Activated T-cell treated with anti-CD3 and anti-CD28 coated beads, Interleukin-2, amount 50 U/mL, for 4 hours (primary cell): ENCODE results near the gene PPIF. TPM values are rescaled to one million over a fixed set of nuclear protein-coding genes. Genes with fewer than 3 reads are reported as not detected.
"Not testable (repeated sequence)": the region's sequence is repeated elsewhere in the genome, so short reads cannot be mapped to it uniquely, and the experiment has no call there.

Experiments used
- ATAC-seq, 2 donors: fragments of 200-7000 bp; cut with Tn5 transposase; one replicate each; pipeline ENCODE4 v1.10.0; 2021
- DNase-seq: peaks from one replicate; pipeline ENCODE4 v3.0.0-alpha.2; 2020
- H3K27me3 Mint-ChIP-seq: one replicate; pipeline ENCODE4 v1.8.0; 2021; ENCODE audit warnings: low read depth, mixed read lengths
- H3K36me3 Mint-ChIP-seq: one replicate; pipeline ENCODE4 v1.8.0; 2022; ENCODE audit warnings: mixed read lengths; ENCODE audit not compliant: insufficient read depth
- H3K4me1 Mint-ChIP-seq: one replicate; pipeline ENCODE4 v1.8.0; 2021; ENCODE audit warnings: low read depth, mixed read lengths
- H3K4me3 Mint-ChIP-seq: one replicate; pipeline ENCODE4 v1.8.0; 2021; ENCODE audit warnings: mild to moderate bottlenecking, moderate library complexity, mixed read lengths
- H3K9me3 Mint-ChIP-seq: one replicate; pipeline ENCODE4 v1.8.0; 2021; ENCODE audit warnings: mixed read lengths
- total RNA-seq, 3 donors: library from RNA; stranded (reverse); gene quantifications; one replicate each; pipeline ENCODE4 v1.2.1, GENCODE V29; 2021

PPIF gene
- total RNA-seq, 3 donors from 2014 or later = 199 to 232 (median 203) TPM

GRCh38 chr10:79332610-79333315, 14.5 kb upstream of the PPIF start:
- not testable (repeated sequence) for H3K9me3 Mint-ChIP-seq, H3K4me3 Mint-ChIP-seq, H3K27me3 Mint-ChIP-seq, DNase-seq, ATAC-seq, H3K36me3 Mint-ChIP-seq
- H3K4me1 Mint-ChIP-seq = peaks cover 48% of the 10 kb centered on the region

GRCh38 chr10:79333513-79333912, 13.8 kb upstream of the PPIF start:
- H3K4me3 Mint-ChIP-seq = peak overlapping the region; percentile 60
- no peaks in the 10 kb centered on the region for H3K36me3 Mint-ChIP-seq
- DNase-seq = no peak
- H3K27me3 Mint-ChIP-seq = no peaks in the 10 kb centered on the region
- peaks cover 48% of the 10 kb centered on the region for H3K4me1 Mint-ChIP-seq
- no peak for ATAC-seq
- H3K9me3 Mint-ChIP-seq = no peaks in the 10 kb centered on the region

GRCh38 chr10:79334573-79334972, 12.7 kb upstream of the PPIF start:
- Mint-ChIP-seq H3K4me3 (no peak overlapping the region), H3K27me3 (no peaks in the 10 kb centered on the region), H3K4me1 (peaks cover 44% of the 10 kb centered on the region), H3K9me3 (no peaks in the 10 kb centered on the region), H3K36me3 (no peaks in the 10 kb centered on the region)
- ATAC-seq (no peak), DNase-seq (no peak)

GRCh38 chr10:79335094-79335469, 12.2 kb upstream of the PPIF start:
- ATAC-seq = no peak
- peaks cover 44% of the 10 kb centered on the region for H3K4me1 Mint-ChIP-seq
- H3K27me3 Mint-ChIP-seq = no peaks in the 10 kb centered on the region
- no peak overlapping the region for H3K4me3 Mint-ChIP-seq
- H3K9me3 Mint-ChIP-seq = no peaks in the 10 kb centered on the region
- no peak for DNase-seq
- no peaks in the 10 kb centered on the region for H3K36me3 Mint-ChIP-seq

GRCh38 chr10:79335470-79336235, 11.6 kb upstream of the PPIF start:
- no peak for ATAC-seq
- Mint-ChIP-seq H3K4me3 (no peak overlapping the region), H3K9me3 (no peaks in the 10 kb centered on the region), H3K27me3 (no peaks in the 10 kb centered on the region), H3K4me1 (peaks cover 41% of the 10 kb centered on the region), H3K36me3 (no peaks in the 10 kb centered on the region)
- DNase-seq = no peak

GRCh38 chr10:79336276-79336675, 11.0 kb upstream of the PPIF start:
- Mint-ChIP-seq H3K4me1 (peaks cover 36% of the 10 kb centered on the region), H3K36me3 (no peaks in the 10 kb centered on the region), H3K9me3 (no peaks in the 10 kb centered on the region), H3K27me3 (no peaks in the 10 kb centered on the region), H3K4me3 (no peak overlapping the region)
- DNase-seq (no peak), ATAC-seq (no peak)

GRCh38 chr10:79336739-79337138, 10.5 kb upstream of the PPIF start:
- Mint-ChIP-seq H3K4me3 (no peak overlapping the region), H3K36me3 (no peaks in the 10 kb centered on the region), H3K9me3 (no peaks in the 10 kb centered on the region), H3K4me1 (peaks cover 32% of the 10 kb centered on the region), H3K27me3 (no peaks in the 10 kb centered on the region)
- DNase-seq (no peak), ATAC-seq (no peak)

- H3K4me3 Mint-ChIP-seq, H3K27me3 Mint-ChIP-seq, DNase-seq, ATAC-seq, H3K36me3 Mint-ChIP-seq, H3K9me3 Mint-ChIP-seq: not testable (repeated sequence)
- H3K4me1 Mint-ChIP-seq = peaks cover 22% of the 10 kb centered on the region
Observed at GRCh38 chr10:79337783-79338469, 9.3 kb upstream of the PPIF start.

GRCh38 chr10:79339266-79339665, 8.0 kb upstream of the PPIF start:
- no peaks in the 10 kb centered on the region for H3K9me3 Mint-ChIP-seq
- no peaks in the 10 kb centered on the region for H3K27me3 Mint-ChIP-seq
- ATAC-seq = no peak
- DNase-seq = no peak
- H3K36me3 Mint-ChIP-seq = no peaks in the 10 kb centered on the region
- H3K4me1 Mint-ChIP-seq = peaks cover 15% of the 10 kb centered on the region
- no peak overlapping the region for H3K4me3 Mint-ChIP-seq

GRCh38 chr10:79340646-79341244, 6.5 kb upstream of the PPIF start:
- DNase-seq = no peak
- H3K4me3 Mint-ChIP-seq = no peak overlapping the region

GRCh38 chr10:79342295-79342761, 4.9 kb upstream of the PPIF start:
- DNase-seq = no peak

More at GRCh38 chr10:79340646-79341244, 6.5 kb upstream of the PPIF start:
- no peak for ATAC-seq
- Mint-ChIP-seq H3K9me3 (no peaks in the 10 kb centered on the region), H3K4me1 (peaks cover 8% of the 10 kb centered on the region), H3K27me3 (no peaks in the 10 kb centered on the region), H3K36me3 (no peaks in the 10 kb centered on the region)

GRCh38 chr10:79342811-79343561, 4.3 kb upstream of the PPIF start:
- H3K4me1 Mint-ChIP-seq = peaks cover 10% of the 10 kb centered on the region

More at GRCh38 chr10:79342295-79342761, 4.9 kb upstream of the PPIF start:
- H3K9me3 Mint-ChIP-seq = no peaks in the 10 kb centered on the region
- no peak for ATAC-seq
- H3K36me3 Mint-ChIP-seq = no peaks in the 10 kb centered on the region
- H3K4me3 Mint-ChIP-seq = no peak overlapping the region
- peaks cover 10% of the 10 kb centered on the region for H3K4me1 Mint-ChIP-seq
- H3K27me3 Mint-ChIP-seq = no peaks in the 10 kb centered on the region

GRCh38 chr10:79344502-79345195, 2.6 kb upstream of the PPIF start:
- no peak overlapping the region for H3K4me3 Mint-ChIP-seq
- H3K4me1 Mint-ChIP-seq = peaks cover 24% of the 10 kb centered on the region

More at GRCh38 chr10:79342811-79343561, 4.3 kb upstream of the PPIF start:
- H3K9me3 Mint-ChIP-seq = no peaks in the 10 kb centered on the region
- H3K4me3 Mint-ChIP-seq = no peak overlapping the region
- H3K36me3 Mint-ChIP-seq = no peaks in the 10 kb centered on the region
- H3K27me3 Mint-ChIP-seq = no peaks in the 10 kb centered on the region
- no peak for DNase-seq
- ATAC-seq = no peak

More at GRCh38 chr10:79344502-79345195, 2.6 kb upstream of the PPIF start:
- Mint-ChIP-seq H3K9me3 (no peaks in the 10 kb centered on the region), H3K27me3 (no peaks in the 10 kb centered on the region), H3K36me3 (peaks cover 9% of the 10 kb centered on the region)
- ATAC-seq (no peak), DNase-seq (no peak)
